Brain microvascular endothelial cell (primary cell): ENCODE data around the gene TBC1D16.
"Not testable (repeated sequence)": the region's sequence is repeated elsewhere in the genome, so short reads cannot be mapped to it uniquely, and the experiment has no call there.

ENCODE experiments used
- DNase-seq: peaks from one replicate; pipeline ENCODE4 v3.0.0-alpha.2; 2020
- H3K27ac ChIP-seq: fragments of 250-450 bp; sonication (Bioruptor Pico); 2 replicates; pipeline ENCODE4 v1.5.1; 2020; ENCODE audit warnings: mild to moderate bottlenecking, moderate library complexity
- H3K27me3 ChIP-seq: fragments of 250-450 bp; sonication (Bioruptor Pico); replicated peaks from 2 replicates; pipeline ENCODE4 v1.5.1; 2020; ENCODE audit warnings: mild to moderate bottlenecking
- H3K36me3 ChIP-seq: fragments of 250-450 bp; sonication (Bioruptor Pico); replicated peaks from 2 replicates; pipeline ENCODE4 v1.5.1; 2020; ENCODE audit warnings: mild to moderate bottlenecking
- H3K4me3 ChIP-seq: 2 replicates; pipeline ENCODE4 v1.5.1; 2011; ENCODE audit warnings: low read depth, mild to moderate bottlenecking, control low read depth, low read length, moderate library complexity
- CTCF ChIP-seq: IDR thresholded peaks from 2 replicates; pipeline ENCODE4 v1.5.1; 2011; ENCODE audit warnings: low read depth, mild to moderate bottlenecking, moderate library complexity, low read length, control low read depth, inconsistent platforms; ENCODE audit errors: missing control alignments
- in situ Hi-C: cut with HindIII; loops from 2 replicates; pipeline ENCODE4 v1.10.0; 2017; ENCODE audit warnings: low sequenced_read_pairs, low pct_ligation_motif_present

Gene TBC1D16

GRCh38 chr17:79960788-79961522 is 74.7 kb downstream of the TBC1D16 start:
- H3K36me3 ChIP-seq: no peaks in the 10 kb centered on the region
- H3K4me3 ChIP-seq: no peak overlapping the region
- TF ChIP-seq CTCF: no peak
- DNase-seq: no peak
- no peak overlapping the region for H3K27ac ChIP-seq
- in situ Hi-C loops: no loop called here
- H3K27me3 ChIP-seq: no peaks in the 10 kb centered on the region

- in situ Hi-C loops: no loop called here
- Histone ChIP-seq H3K27me3 (no peaks in the 10 kb centered on the region), H3K27ac (no peak overlapping the region), H3K4me3 (no peak overlapping the region), H3K36me3 (no peaks in the 10 kb centered on the region)
- no peak for DNase-seq
- TF ChIP-seq CTCF: no peak
Observed at GRCh38 chr17:79959042-79959441, 76.6 kb downstream of the TBC1D16 start.

- Histone ChIP-seq H3K27me3 (no peaks in the 10 kb centered on the region), H3K4me3 (no peak overlapping the region), H3K36me3 (no peaks in the 10 kb centered on the region), H3K27ac (no peak overlapping the region)
- no peak for TF ChIP-seq CTCF
- DNase-seq: no peak
- in situ Hi-C loops: no loop called here
Observed at GRCh38 chr17:79956853-79957252, 78.8 kb downstream of the TBC1D16 start.

GRCh38 chr17:79956441-79956735 is 79.3 kb downstream of the TBC1D16 start:
- H3K4me3 ChIP-seq, H3K27me3 ChIP-seq, DNase-seq, in situ Hi-C loops, H3K36me3 ChIP-seq, H3K27ac ChIP-seq: not testable (repeated sequence)

GRCh38 chr17:79955691-79956440 is 79.8 kb downstream of the TBC1D16 start:
- no peak overlapping the region for H3K4me3 ChIP-seq
- no peaks in the 10 kb centered on the region for H3K27me3 ChIP-seq
- H3K36me3 ChIP-seq: no peaks in the 10 kb centered on the region
- no peak for DNase-seq
- in situ Hi-C loops: no loop called here
- no peak overlapping the region for H3K27ac ChIP-seq
- TF ChIP-seq CTCF: no peak

GRCh38 chr17:79955167-79955549 is 80.5 kb downstream of the TBC1D16 start:
- TF ChIP-seq CTCF: no peak
- no peak overlapping the region for H3K27ac ChIP-seq
- in situ Hi-C loops: no loop called here

More at GRCh38 chr17:79955167-79955549, 80.5 kb downstream of the TBC1D16 start:
- Histone ChIP-seq H3K27me3 (no peaks in the 10 kb centered on the region), H3K36me3 (peaks cover 2% of the 10 kb centered on the region), H3K4me3 (no peak overlapping the region)
- DNase-seq: no peak
